ENCODE results near the gene CACNA2D1.

DNA sequence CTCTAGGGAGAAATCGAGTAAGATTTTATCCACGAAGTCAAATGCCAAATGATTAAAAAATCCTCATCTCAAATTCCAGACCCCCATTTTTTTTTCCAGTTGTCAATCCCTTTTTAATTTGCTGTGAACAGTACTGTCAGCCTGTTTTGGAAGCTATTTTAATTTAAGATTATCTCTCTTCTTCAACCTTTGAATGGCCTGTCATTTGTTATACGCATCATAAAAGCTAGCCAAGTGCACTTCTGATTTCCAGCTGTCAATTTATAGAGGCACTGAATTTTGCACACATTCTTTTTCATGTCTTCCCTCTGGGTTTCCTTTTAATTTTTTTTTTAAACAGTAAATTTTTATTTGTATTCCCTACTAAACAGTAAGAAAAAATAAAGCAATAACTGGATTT is 337.4 kb downstream of the CACNA2D1 start:
- TF ChIP-seq, protein P1, sequence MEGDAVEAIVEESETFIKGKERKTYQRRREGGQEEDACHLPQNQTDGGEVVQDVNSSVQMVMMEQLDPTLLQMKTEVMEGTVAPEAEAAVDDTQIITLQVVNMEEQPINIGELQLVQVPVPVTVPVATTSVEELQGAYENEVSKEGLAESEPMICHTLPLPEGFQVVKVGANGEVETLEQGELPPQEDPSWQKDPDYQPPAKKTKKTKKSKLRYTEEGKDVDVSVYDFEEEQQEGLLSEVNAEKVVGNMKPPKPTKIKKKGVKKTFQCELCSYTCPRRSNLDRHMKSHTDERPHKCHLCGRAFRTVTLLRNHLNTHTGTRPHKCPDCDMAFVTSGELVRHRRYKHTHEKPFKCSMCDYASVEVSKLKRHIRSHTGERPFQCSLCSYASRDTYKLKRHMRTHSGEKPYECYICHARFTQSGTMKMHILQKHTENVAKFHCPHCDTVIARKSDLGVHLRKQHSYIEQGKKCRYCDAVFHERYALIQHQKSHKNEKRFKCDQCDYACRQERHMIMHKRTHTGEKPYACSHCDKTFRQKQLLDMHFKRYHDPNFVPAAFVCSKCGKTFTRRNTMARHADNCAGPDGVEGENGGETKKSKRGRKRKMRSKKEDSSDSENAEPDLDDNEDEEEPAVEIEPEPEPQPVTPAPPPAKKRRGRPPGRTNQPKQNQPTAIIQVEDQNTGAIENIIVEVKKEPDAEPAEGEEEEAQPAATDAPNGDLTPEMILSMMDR (IDR thresholded peaks at IDR 0.05; ENCODE audit: low read depth, low read length) = no peak
- no peak for TF ChIP-seq POLR2A (IDR thresholded peaks at IDR 0.05; ENCODE audit: extremely low read depth, insufficient read length)
- TF ChIP-seq MYC (IDR thresholded peaks at IDR 0.05; ENCODE audit: low read depth, low read length) = no peak
